GM23338 (cell line): Measurements from ENCODE around the gene GATA5. TPM values are rescaled to one million over a fixed set of nuclear protein-coding genes. Genes with fewer than 3 reads are reported as not detected.

Experiments
- ATAC-seq: fragments of 200-7000 bp; cut with Tn5 transposase; 3 replicates; pipeline ENCODE4 v1.9.1; 2020
- DNase-seq: peaks from one replicate; pipeline ENCODE4 v3.0.0-alpha.2; 2015; ENCODE audit warnings: low spot score
- H2AFZ ChIP-seq: fragments of 200-600 bp; sonication (generic); 2 replicates; pipeline ENCODE4 v1.8.0; 2016; ENCODE audit warnings: antibody characterized with exemption, mild to moderate bottlenecking, moderate library complexity
- H3F3A ChIP-seq: fragments of 200-600 bp; sonication (generic); replicated peaks from 2 replicates; pipeline ENCODE4 v1.8.0; 2017; ENCODE audit warnings: antibody characterized with exemption, mixed run types, low read depth
- H3K27ac ChIP-seq: fragments of 200-600 bp; sonication (generic); 2 replicates; pipeline ENCODE4 v1.6.1; 2016; ENCODE audit warnings: low read depth
- H3K27me3 ChIP-seq: fragments of 200-600 bp; sonication (generic); 2 replicates; pipeline ENCODE4 v1.8.0; 2016; ENCODE audit warnings: mild to moderate bottlenecking, mixed run types, moderate library complexity; ENCODE audit not compliant: insufficient read depth
- H3K36me3 ChIP-seq: fragments of 200-600 bp; sonication (generic); 2 replicates; pipeline ENCODE4 v1.8.0; 2016; ENCODE audit warnings: mild to moderate bottlenecking; ENCODE audit not compliant: insufficient read depth
- H3K4me1 ChIP-seq: fragments of 200-600 bp; sonication (generic); 2 replicates; pipeline ENCODE4 v1.8.0; 2016; ENCODE audit warnings: mild to moderate bottlenecking, moderate library complexity; ENCODE audit not compliant: insufficient read depth
- H3K4me2 ChIP-seq: fragments of 200-600 bp; sonication (generic); 2 replicates; pipeline ENCODE4 v1.7.1; 2017; ENCODE audit warnings: mixed run types
- H3K4me3 ChIP-seq: fragments of 200-600 bp; sonication (generic); 2 replicates; pipeline ENCODE4 v1.6.1; 2016; ENCODE audit warnings: mixed run types
- H3K79me2 ChIP-seq: fragments of 200-600 bp; sonication (generic); replicated peaks from 2 replicates; pipeline ENCODE4 v1.8.0; 2017; ENCODE audit warnings: mild to moderate bottlenecking; ENCODE audit not compliant: insufficient read depth
- H3K9me2 ChIP-seq: fragments of 200-600 bp; sonication (generic); 2 replicates; pipeline ENCODE4 v1.8.0; 2017; ENCODE audit not compliant: insufficient read depth
- H4K20me1 ChIP-seq: fragments of 200-600 bp; sonication (generic); replicated peaks from 2 replicates; pipeline ENCODE4 v1.8.0; 2017; ENCODE audit warnings: mild to moderate bottlenecking; ENCODE audit not compliant: insufficient read depth
- H3K27ac Mint-ChIP-seq: 2 replicates; pipeline ENCODE4 v1.8.0; 2020; ENCODE audit warnings: inconsistent platforms, mild to moderate bottlenecking, moderate library complexity, mixed read lengths
- H3K27me3 Mint-ChIP-seq: 3 replicates; pipeline ENCODE4 v1.8.0; 2022; ENCODE audit warnings: low read depth, mild to moderate bottlenecking, moderate library complexity, mixed read lengths, inconsistent platforms; ENCODE audit not compliant: insufficient read depth, poor library complexity
- H3K36me3 Mint-ChIP-seq: 3 replicates; pipeline ENCODE4 v1.8.0; 2021; ENCODE audit warnings: low read depth, mild to moderate bottlenecking, inconsistent platforms, moderate library complexity, mixed read lengths
- H3K4me1 Mint-ChIP-seq: 3 replicates; pipeline ENCODE4 v1.8.0; 2020; ENCODE audit warnings: mild to moderate bottlenecking, inconsistent platforms, mixed read lengths
- H3K4me3 Mint-ChIP-seq: 3 replicates; pipeline ENCODE4 v1.8.0; 2021; ENCODE audit warnings: moderate library complexity, mild to moderate bottlenecking, inconsistent platforms, mixed read lengths
- H3K9me3 Mint-ChIP-seq: 3 replicates; pipeline ENCODE4 v1.8.0; 2020; ENCODE audit warnings: moderate library complexity, mild to moderate bottlenecking, inconsistent platforms, mixed read lengths
- CREB1 ChIP-seq: fragments of 250-450 bp; sonication (Bioruptor Pico); IDR thresholded peaks from 2 replicates; pipeline ENCODE4 v1.5.0; 2020; ENCODE audit warnings: low read depth, mild to moderate bottlenecking, moderate library complexity
- EZH2 ChIP-seq: fragments of 200-600 bp; sonication (generic); IDR thresholded peaks from one replicate; pipeline ENCODE4 v1.8.0; 2017; ENCODE audit warnings: antibody characterized with exemption, mild to moderate bottlenecking, low read depth; ENCODE audit not compliant: unreplicated experiment
- EZH2phosphoT487 ChIP-seq: fragments of 200-600 bp; sonication (generic); IDR thresholded peaks from one replicate; pipeline ENCODE4 v1.8.1; 2018; ENCODE audit warnings: antibody characterized with exemption; ENCODE audit not compliant: unreplicated experiment
- JUNB ChIP-seq: IDR thresholded peaks from one replicate; pipeline ENCODE4 v1.6.1; 2016; ENCODE audit warnings: antibody characterized with exemption; ENCODE audit not compliant: unreplicated experiment
- NANOG ChIP-seq: IDR thresholded peaks from 2 replicates; pipeline ENCODE4 v1.6.1; 2016; ENCODE audit warnings: antibody characterized with exemption, borderline replicate concordance
- POLR2AphosphoS5 ChIP-seq: IDR thresholded peaks from 2 replicates; pipeline ENCODE4 v1.6.1; 2016; ENCODE audit warnings: antibody characterized with exemption, low read depth
- REST ChIP-seq: IDR thresholded peaks from one replicate; pipeline ENCODE4 v1.6.1; 2018; ENCODE audit warnings: antibody characterized with exemption; ENCODE audit not compliant: unreplicated experiment
- STAT1 ChIP-seq: IDR thresholded peaks from one replicate; pipeline ENCODE4 v1.6.1; 2016; ENCODE audit warnings: antibody characterized with exemption; ENCODE audit not compliant: unreplicated experiment
- ZNF114 ChIP-seq: fragments of 250-450 bp; sonication (Bioruptor Pico); IDR thresholded peaks from 2 replicates; pipeline ENCODE4 v1.5.0; 2020; ENCODE audit warnings: mild to moderate bottlenecking, moderate library complexity
- ZNF331 ChIP-seq: fragments of 250-450 bp; sonication (Bioruptor Pico); IDR thresholded peaks from 2 replicates; pipeline ENCODE4 v1.5.0; 2020; ENCODE audit warnings: low read depth, mild to moderate bottlenecking, moderate library complexity
- polyA plus RNA-seq: library from polyadenylated mRNA; unstranded; fragments of >200 nt; fragmentation: Nextera tagmentation; extraction: Ambion mirVana; gene quantifications from 2 replicates; pipeline ENCODE4 v1.2.1, GENCODE V29; 2016
- total RNA-seq: library from RNA; depleted of rRNA; stranded (reverse); fragments of >200 nt; shearing (Covaris generic); gene quantifications from 2 replicates; pipeline ENCODE4 v1.2.3, GENCODE V29; 2014
- TF ChIP-seq, protein P1 (sequence below), 2 experiments: fragments of 200-600 bp in 1 of 2; sonication (generic) in 1 of 2; conservative IDR thresholded peaks; 2 replicates each; pipeline versions ENCODE4 v1.5.1 to v1.6.1; 2016 to 2017; ENCODE audit warnings: antibody characterized with exemption in 2 of 2, low read depth in 2 of 2, mild to moderate bottlenecking in 2 of 2, moderate library complexity in 1 of 2
- TF ChIP-seq, protein P2 (sequence below): fragments of 250-450 bp; sonication (Bioruptor Pico); IDR thresholded peaks from 2 replicates; pipeline ENCODE4 v1.5.0; 2020; ENCODE audit warnings: mild to moderate bottlenecking, moderate library complexity
- TF ChIP-seq, protein P3 (sequence below): IDR thresholded peaks from 2 replicates; pipeline ENCODE4 v1.6.1; 2016; ENCODE audit warnings: antibody characterized with exemption

The GATA5 gene
- total and polyA plus RNA-seq, 2 experiments from 2014 or later, result 0.60 to 0.73 TPM

DNA sequence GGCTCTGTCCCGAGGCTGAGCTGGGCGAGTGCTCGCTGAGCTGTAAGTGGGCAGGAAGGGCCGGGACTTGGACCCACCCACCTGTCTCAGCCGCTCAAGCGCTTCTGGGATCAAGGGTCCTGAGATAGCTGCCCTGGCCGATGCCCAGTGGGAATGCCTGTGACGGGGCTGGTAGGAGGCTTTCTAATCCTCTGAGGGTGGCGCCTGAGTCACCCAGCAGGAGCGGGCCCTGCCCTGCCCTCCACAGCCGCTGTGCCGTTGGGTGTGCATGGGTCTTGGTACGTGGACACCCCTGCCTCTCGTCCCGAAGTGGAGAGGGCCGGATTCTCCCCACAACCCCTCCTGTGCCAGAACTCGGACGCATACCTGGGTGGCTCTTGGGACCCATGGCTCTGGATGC lies 43.1 kb upstream of the GATA5 start:
- Mint-ChIP-seq H3K4me3 (no peak overlapping the region), H3K27ac (no peak overlapping the region), H3K9me3 (no peaks in the 10 kb centered on the region), H3K36me3 (no peaks in the 10 kb centered on the region), H3K4me1 (peaks cover 9% of the 10 kb centered on the region), H3K27me3 (peaks cover 11% of the 10 kb centered on the region)
- Histone ChIP-seq H3K79me2 (no peaks in the 10 kb centered on the region), H3K27me3 (no peaks in the 10 kb centered on the region), H3K27ac (no peak overlapping the region), H2AFZ (peak overlapping the region; percentile 23; the same call in 1 of the 2 replicates), H4K20me1 (no peaks in the 10 kb centered on the region), H3K4me1 (peaks cover 5% of the 10 kb centered on the region), H3K4me3 (no peak overlapping the region), H3K36me3 (no peaks in the 10 kb centered on the region), H3F3A (no peaks in the 10 kb centered on the region), H3K9me2 (no peaks in the 10 kb centered on the region), H3K4me2 (no peak overlapping the region)
- ATAC-seq (no peak), DNase-seq (no peak)
- TF ChIP-seq, protein P1, sequence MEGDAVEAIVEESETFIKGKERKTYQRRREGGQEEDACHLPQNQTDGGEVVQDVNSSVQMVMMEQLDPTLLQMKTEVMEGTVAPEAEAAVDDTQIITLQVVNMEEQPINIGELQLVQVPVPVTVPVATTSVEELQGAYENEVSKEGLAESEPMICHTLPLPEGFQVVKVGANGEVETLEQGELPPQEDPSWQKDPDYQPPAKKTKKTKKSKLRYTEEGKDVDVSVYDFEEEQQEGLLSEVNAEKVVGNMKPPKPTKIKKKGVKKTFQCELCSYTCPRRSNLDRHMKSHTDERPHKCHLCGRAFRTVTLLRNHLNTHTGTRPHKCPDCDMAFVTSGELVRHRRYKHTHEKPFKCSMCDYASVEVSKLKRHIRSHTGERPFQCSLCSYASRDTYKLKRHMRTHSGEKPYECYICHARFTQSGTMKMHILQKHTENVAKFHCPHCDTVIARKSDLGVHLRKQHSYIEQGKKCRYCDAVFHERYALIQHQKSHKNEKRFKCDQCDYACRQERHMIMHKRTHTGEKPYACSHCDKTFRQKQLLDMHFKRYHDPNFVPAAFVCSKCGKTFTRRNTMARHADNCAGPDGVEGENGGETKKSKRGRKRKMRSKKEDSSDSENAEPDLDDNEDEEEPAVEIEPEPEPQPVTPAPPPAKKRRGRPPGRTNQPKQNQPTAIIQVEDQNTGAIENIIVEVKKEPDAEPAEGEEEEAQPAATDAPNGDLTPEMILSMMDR (conservative IDR thresholded peaks at IDR 0.05; ENCODE audit: low read depth in 2 of 2), result no peak
- TF ChIP-seq ZNF331, result no peak
- TF ChIP-seq NANOG, result no peak
- TF ChIP-seq STAT1, result no peak
- TF ChIP-seq POLR2AphosphoS5, result no peak
- TF ChIP-seq REST, result no peak
- TF ChIP-seq, protein P2, sequence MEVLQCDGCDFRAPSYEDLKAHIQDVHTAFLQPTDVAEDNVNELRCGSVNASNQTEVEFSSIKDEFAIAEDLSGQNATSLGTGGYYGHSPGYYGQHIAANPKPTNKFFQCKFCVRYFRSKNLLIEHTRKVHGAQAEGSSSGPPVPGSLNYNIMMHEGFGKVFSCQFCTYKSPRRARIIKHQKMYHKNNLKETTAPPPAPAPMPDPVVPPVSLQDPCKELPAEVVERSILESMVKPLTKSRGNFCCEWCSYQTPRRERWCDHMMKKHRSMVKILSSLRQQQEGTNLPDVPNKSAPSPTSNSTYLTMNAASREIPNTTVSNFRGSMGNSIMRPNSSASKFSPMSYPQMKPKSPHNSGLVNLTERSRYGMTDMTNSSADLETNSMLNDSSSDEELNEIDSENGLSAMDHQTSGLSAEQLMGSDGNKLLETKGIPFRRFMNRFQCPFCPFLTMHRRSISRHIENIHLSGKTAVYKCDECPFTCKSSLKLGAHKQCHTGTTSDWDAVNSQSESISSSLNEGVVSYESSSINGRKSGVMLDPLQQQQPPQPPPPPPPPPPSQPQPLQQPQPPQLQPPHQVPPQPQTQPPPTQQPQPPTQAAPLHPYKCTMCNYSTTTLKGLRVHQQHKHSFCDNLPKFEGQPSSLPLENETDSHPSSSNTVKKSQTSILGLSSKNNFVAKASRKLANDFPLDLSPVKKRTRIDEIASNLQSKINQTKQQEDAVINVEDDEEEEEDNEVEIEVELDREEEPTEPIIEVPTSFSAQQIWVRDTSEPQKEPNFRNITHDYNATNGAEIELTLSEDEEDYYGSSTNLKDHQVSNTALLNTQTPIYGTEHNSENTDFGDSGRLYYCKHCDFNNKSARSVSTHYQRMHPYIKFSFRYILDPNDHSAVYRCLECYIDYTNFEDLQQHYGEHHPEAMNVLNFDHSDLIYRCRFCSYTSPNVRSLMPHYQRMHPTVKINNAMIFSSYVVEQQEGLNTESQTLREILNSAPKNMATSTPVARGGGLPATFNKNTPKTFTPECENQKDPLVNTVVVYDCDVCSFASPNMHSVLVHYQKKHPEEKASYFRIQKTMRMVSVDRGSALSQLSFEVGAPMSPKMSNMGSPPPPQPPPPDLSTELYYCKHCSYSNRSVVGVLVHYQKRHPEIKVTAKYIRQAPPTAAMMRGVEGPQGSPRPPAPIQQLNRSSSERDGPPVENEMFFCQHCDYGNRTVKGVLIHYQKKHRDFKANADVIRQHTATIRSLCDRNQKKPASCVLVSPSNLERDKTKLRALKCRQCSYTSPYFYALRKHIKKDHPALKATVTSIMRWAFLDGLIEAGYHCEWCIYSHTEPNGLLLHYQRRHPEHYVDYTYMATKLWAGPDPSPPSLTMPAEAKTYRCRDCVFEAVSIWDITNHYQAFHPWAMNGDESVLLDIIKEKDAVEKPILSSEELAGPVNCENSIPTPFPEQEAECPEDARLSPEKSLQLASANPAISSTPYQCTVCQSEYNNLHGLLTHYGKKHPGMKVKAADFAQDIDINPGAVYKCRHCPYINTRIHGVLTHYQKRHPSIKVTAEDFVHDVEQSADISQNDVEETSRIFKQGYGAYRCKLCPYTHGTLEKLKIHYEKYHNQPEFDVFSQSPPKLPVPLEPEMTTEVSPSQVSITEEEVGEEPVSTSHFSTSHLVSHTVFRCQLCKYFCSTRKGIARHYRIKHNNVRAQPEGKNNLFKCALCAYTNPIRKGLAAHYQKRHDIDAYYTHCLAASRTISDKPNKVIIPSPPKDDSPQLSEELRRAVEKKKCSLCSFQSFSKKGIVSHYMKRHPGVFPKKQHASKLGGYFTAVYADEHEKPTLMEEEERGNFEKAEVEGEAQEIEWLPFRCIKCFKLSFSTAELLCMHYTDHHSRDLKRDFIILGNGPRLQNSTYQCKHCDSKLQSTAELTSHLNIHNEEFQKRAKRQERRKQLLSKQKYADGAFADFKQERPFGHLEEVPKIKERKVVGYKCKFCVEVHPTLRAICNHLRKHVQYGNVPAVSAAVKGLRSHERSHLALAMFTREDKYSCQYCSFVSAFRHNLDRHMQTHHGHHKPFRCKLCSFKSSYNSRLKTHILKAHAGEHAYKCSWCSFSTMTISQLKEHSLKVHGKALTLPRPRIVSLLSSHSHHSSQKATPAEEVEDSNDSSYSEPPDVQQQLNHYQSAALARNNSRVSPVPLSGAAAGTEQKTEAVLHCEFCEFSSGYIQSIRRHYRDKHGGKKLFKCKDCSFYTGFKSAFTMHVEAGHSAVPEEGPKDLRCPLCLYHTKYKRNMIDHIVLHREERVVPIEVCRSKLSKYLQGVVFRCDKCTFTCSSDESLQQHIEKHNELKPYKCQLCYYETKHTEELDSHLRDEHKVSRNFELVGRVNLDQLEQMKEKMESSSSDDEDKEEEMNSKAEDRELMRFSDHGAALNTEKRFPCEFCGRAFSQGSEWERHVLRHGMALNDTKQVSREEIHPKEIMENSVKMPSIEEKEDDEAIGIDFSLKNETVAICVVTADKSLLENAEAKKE (CRISPR knock-in tag), result no peak
- no peak for TF ChIP-seq JUNB
- TF ChIP-seq ZNF114, result no peak
- no peak for TF ChIP-seq CREB1
- TF ChIP-seq, protein P3, sequence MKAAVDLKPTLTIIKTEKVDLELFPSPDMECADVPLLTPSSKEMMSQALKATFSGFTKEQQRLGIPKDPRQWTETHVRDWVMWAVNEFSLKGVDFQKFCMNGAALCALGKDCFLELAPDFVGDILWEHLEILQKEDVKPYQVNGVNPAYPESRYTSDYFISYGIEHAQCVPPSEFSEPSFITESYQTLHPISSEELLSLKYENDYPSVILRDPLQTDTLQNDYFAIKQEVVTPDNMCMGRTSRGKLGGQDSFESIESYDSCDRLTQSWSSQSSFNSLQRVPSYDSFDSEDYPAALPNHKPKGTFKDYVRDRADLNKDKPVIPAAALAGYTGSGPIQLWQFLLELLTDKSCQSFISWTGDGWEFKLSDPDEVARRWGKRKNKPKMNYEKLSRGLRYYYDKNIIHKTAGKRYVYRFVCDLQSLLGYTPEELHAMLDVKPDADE, result no peak
- TF ChIP-seq EZH2phosphoT487, result no peak
- TF ChIP-seq EZH2, result no peak
